Memory B cell (primary cell): ENCODE measurements around the gene RUNX3.

ENCODE experiments used
- ATAC-seq: fragments of 150-1000 bp; cut with Tn5 transposase; 2 replicates; pipeline ENCODE4 v1.10.0; 2021; ENCODE audit warnings: low read depth, mild to moderate bottlenecking, moderate library complexity
- DNase-seq, 2 donors: peaks; one replicate each; pipeline ENCODE4 v3.0.0; 2022; ENCODE audit warnings: low spot score in 2 of 2
- H3K27ac Mint-ChIP-seq: one replicate; pipeline ENCODE4 v1.8.0; 2022; ENCODE audit warnings: mild to moderate bottlenecking, moderate library complexity, mixed read lengths
- H3K27me3 Mint-ChIP-seq: one replicate; pipeline ENCODE4 v1.8.0; 2022; ENCODE audit warnings: mixed read lengths
- H3K36me3 Mint-ChIP-seq: one replicate; pipeline ENCODE4 v1.8.0; 2022; ENCODE audit warnings: mild to moderate bottlenecking, mixed read lengths
- H3K4me1 Mint-ChIP-seq: one replicate; pipeline ENCODE4 v1.8.0; 2022; ENCODE audit warnings: mixed read lengths
- H3K4me3 Mint-ChIP-seq: one replicate; pipeline ENCODE4 v1.8.0; 2022; ENCODE audit warnings: mild to moderate bottlenecking, moderate library complexity, mixed read lengths
- H3K9me3 Mint-ChIP-seq: one replicate; pipeline ENCODE4 v1.8.0; 2022; ENCODE audit warnings: mixed read lengths

RUNX3 gene

GRCh38 chr1:24865168-24865567, 64.9 kb downstream of the RUNX3 start:
- Mint-ChIP-seq H3K27ac (no peak overlapping the region), H3K27me3 (peaks cover 22% of the 10 kb centered on the region), H3K4me1 (peaks cover 18% of the 10 kb centered on the region), H3K4me3 (no peak overlapping the region), H3K9me3 (no peaks in the 10 kb centered on the region), H3K36me3 (no peaks in the 10 kb centered on the region)
- no peak for ATAC-seq
- no peak for DNase-seq

DNA sequence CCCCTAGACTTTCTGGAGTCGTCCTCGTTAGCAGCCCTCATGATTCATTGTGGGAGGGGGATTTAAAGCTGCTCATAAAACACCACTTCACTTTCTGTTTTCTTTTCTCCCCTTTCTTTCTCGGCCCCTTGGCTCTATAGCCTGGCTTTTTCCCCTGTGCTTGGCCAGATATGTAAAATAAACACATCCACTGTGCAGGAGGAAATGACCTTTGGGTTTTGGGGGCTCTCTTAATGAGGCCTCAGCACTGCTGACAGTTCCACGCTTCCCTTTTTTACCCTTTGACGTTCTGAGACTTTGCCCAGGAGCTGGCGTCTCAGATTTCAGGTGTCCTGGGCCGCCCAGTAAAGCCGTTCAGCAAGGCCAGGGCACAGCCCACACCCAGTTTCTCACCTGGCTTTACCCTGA, 65.7 kb downstream of the RUNX3 start:
- H3K27ac Mint-ChIP-seq: no peak overlapping the region
- DNase-seq (no peak), ATAC-seq (peak; percentile 38)
- H3K4me3 Mint-ChIP-seq: no peak overlapping the region
- peaks cover 22% of the 10 kb centered on the region for H3K27me3 Mint-ChIP-seq
- no peaks in the 10 kb centered on the region for H3K36me3 Mint-ChIP-seq
- H3K4me1 Mint-ChIP-seq: peaks cover 18% of the 10 kb centered on the region
- H3K9me3 Mint-ChIP-seq: no peaks in the 10 kb centered on the region

DNA sequence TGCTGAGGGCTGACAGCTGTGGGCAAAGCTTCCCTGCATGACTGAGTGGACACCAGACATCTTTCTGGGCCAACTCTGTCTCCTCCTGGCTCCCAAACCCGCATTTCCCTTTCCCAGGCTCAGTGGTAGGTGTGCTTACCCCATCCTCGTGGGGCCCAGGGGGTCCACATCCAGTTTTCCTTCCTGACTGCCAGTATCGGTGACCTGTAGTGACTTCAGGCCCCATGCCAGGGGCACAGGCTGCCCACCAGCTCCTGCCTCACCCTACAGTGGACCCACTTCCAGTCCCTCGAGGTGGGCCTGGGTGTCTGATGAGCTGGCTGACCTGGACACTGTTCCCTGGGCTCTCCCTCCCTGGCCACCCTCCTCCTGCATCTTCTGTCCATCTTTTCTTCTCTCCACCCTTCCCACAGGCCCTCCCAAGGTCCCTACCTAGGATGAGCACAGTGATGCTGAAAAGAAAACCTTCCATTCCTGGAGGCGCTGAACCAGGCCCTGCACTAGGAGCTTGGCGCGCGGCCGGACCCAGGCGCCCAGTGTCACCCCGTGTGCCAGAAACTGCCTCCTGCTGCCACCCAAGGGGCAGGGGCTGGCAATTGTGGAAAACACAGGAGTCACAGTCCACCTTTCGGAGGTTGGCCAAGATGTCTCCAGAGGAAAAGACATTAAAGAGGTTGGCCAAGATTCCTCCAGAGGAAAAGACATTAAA, 67.1 kb downstream of the RUNX3 start:
- peaks cover 18% of the 10 kb centered on the region for H3K27me3 Mint-ChIP-seq
- no peaks in the 10 kb centered on the region for H3K36me3 Mint-ChIP-seq
- no peak overlapping the region for H3K27ac Mint-ChIP-seq
- DNase-seq: no peak
- H3K9me3 Mint-ChIP-seq: no peaks in the 10 kb centered on the region
- peaks cover 16% of the 10 kb centered on the region for H3K4me1 Mint-ChIP-seq
- ATAC-seq: no peak
- H3K4me3 Mint-ChIP-seq: no peak overlapping the region

GRCh38 chr1:24861821-24862727, 68.0 kb downstream of the RUNX3 start:
- Mint-ChIP-seq H3K4me1 (peaks cover 12% of the 10 kb centered on the region), H3K9me3 (no peaks in the 10 kb centered on the region), H3K27ac (no peak overlapping the region), H3K36me3 (no peaks in the 10 kb centered on the region), H3K27me3 (peaks cover 12% of the 10 kb centered on the region), H3K4me3 (no peak overlapping the region)
- DNase-seq (peak in 1 of 2 donors; percentile 9), ATAC-seq (no peak)

DNA sequence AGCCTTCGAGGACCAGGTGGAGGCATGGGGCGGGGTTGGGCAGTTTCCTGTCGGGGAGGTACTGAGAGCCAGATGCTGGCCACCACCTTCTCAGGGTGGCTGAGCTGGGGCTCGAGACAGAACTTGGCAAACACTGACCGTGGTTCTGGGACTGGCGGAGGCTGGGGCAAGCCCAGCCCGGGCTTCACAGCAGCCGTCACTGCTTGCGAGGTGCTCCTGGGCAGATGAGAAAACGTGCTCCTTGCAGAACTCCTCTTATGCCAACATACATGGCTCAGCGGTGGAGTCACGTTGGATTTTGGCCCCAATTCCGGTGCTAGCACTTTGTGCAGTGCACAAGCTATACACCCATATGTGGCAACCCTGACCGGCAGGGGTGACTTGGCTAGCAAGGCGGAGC, 69.2 kb downstream of the RUNX3 start:
- DNase-seq: no peak
- peaks cover 7% of the 10 kb centered on the region for H3K27me3 Mint-ChIP-seq
- H3K36me3 Mint-ChIP-seq: no peaks in the 10 kb centered on the region
- H3K27ac Mint-ChIP-seq: no peak overlapping the region
- H3K4me1 Mint-ChIP-seq: peaks cover 7% of the 10 kb centered on the region
- no peaks in the 10 kb centered on the region for H3K9me3 Mint-ChIP-seq
- H3K4me3 Mint-ChIP-seq: no peak overlapping the region
- no peak for ATAC-seq

DNA sequence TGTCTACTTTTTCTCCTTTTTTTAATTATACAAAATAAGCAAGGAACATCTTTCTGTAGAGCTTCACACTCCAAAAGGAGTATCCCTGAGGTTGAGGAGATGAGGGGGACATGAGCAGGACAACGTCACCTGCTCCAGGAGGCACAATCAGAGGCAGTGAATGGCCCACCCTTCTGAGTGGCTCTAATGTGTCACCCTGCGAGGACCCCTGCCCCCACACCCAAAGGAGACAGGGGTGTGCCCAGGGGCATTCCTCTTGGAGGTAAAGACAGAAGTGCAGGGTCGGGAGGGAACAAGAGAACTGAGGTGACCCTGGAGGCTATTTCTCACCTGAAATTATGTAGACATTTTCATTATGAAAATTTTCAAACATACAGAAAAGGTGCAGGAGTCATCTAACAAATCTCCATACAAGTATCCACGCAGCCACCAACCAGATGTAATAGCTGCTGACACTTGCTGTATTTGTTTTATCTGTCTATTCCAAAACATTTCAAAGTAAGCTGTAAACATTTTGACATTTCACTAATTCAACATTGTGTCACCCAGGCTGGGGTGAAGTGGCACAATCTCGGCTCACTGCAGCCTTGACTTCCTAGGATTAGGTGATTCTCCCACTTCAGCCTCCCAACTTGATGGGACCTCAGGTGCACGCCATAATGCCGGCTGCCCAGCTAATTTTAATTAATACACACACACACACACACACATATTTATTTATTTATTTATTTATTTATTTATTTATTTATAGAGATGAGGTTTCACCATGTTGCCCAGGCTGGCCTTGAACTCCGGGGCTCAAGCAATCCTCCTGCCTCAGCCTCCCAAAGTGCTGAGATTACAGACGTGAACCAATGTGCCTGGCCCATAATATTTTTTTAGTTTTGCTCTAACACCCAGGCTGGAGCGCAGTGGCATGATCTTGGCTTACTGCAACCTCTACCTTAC, 70.7 kb downstream of the RUNX3 start:
- H3K27ac Mint-ChIP-seq: no peak overlapping the region
- DNase-seq: peak in 1 of 2 donors; percentile 0
- no peak for ATAC-seq
- no peak overlapping the region for H3K4me3 Mint-ChIP-seq
- peaks cover 4% of the 10 kb centered on the region for H3K4me1 Mint-ChIP-seq
- peaks cover 5% of the 10 kb centered on the region for H3K27me3 Mint-ChIP-seq
- H3K9me3 Mint-ChIP-seq: no peaks in the 10 kb centered on the region
- no peaks in the 10 kb centered on the region for H3K36me3 Mint-ChIP-seq

GRCh38 chr1:24858277-24858676, 71.8 kb downstream of the RUNX3 start:
- H3K27me3 Mint-ChIP-seq: peaks cover 2% of the 10 kb centered on the region
- H3K9me3 Mint-ChIP-seq: no peaks in the 10 kb centered on the region
- no peaks in the 10 kb centered on the region for H3K4me1 Mint-ChIP-seq
- DNase-seq (peak in 1 of 2 donors; percentile 2), ATAC-seq (no peak)
- no peak overlapping the region for H3K4me3 Mint-ChIP-seq
- H3K27ac Mint-ChIP-seq: no peak overlapping the region
- no peaks in the 10 kb centered on the region for H3K36me3 Mint-ChIP-seq

DNA sequence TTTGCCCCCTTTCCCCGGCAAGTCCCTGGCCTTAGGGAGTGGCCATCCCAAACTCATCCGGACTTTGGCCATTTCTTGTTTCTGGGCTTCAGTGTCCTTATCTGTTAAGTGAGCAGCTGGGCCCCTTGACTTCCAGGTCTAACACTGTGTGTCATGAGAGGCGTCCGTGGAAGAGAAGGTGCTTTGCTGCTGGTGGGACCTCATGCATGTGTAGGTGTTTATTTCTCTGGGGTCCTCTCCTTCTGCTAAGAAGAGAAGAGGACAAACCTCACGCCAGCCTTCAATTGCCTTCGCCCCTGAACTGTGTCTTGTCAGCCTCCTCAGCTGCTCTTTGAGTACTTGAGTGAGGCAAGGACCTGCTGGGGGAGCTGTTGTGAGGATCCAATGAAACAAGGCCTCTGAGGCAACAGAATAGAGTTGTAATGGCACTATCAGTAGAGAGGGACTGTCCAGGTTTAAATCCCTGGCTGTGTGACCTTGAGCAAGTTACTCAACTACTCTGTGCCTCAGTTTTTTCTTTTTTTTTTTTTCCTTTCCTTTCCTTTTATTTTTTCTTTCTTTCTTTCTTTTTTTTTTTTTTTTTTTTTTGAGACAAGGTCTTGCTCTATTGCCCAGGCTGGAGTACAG, 72.5 kb downstream of the RUNX3 start:
- Mint-ChIP-seq H3K27ac (no peak overlapping the region), H3K36me3 (no peaks in the 10 kb centered on the region), H3K4me1 (no peaks in the 10 kb centered on the region), H3K9me3 (no peaks in the 10 kb centered on the region), H3K4me3 (no peak overlapping the region), H3K27me3 (no peaks in the 10 kb centered on the region)
- DNase-seq (peak in 1 of 2 donors; percentile 9), ATAC-seq (no peak)

DNA sequence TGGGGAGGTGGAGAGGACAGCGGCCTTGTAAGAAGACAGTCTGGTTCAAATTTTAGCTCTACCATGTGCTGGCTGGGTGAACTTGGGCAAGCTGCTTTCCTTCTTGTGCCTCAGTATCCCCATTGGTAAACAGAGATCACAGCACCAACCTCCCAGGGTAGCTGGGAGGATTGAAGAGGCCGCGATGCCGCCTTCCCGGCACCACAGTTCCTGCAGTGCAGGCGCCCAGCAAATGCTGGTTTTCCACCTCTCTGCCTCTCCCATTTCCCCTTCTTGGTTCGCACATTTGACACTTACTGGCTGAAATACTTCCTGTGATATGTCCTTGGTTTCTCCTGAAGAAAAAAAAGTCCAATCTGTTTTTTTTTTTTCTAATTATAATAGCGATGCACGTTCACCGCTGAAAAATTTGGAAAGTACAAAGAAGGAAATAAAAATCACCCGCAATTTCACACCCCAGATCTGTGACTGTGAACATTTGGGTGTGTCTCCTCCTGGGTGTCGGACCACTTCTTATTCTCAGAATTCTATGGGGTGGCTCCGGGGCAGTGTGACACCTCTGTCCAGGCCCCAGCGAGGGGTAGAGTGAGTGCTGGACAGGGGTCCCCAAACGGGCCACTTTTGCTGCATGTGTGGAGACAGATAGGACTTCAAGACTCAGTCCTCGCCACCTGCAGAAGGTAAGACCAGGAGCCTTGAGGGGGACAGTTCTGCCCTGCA, 73.1 kb downstream of the RUNX3 start:
- H3K27me3 Mint-ChIP-seq: no peaks in the 10 kb centered on the region
- no peak overlapping the region for H3K4me3 Mint-ChIP-seq
- H3K36me3 Mint-ChIP-seq: no peaks in the 10 kb centered on the region
- ATAC-seq (no peak), DNase-seq (peak in 1 of 2 donors; percentile 5)
- H3K4me1 Mint-ChIP-seq: no peaks in the 10 kb centered on the region
- no peaks in the 10 kb centered on the region for H3K9me3 Mint-ChIP-seq
- H3K27ac Mint-ChIP-seq: no peak overlapping the region

- Mint-ChIP-seq H3K4me3 (no peak overlapping the region), H3K27me3 (no peaks in the 10 kb centered on the region), H3K36me3 (no peaks in the 10 kb centered on the region), H3K9me3 (no peaks in the 10 kb centered on the region), H3K4me1 (no peaks in the 10 kb centered on the region), H3K27ac (no peak overlapping the region)
- DNase-seq: no peak
- ATAC-seq: no peak
These were observed 74.6 kb downstream of the RUNX3 start for GRCh38 chr1:24855474-24855873.

- no peak overlapping the region for H3K27ac Mint-ChIP-seq
- H3K4me1 Mint-ChIP-seq: peaks cover 8% of the 10 kb centered on the region
- no peaks in the 10 kb centered on the region for H3K9me3 Mint-ChIP-seq
These were observed 76.4 kb downstream of the RUNX3 start for GRCh38 chr1:24853649-24854048.

DNA sequence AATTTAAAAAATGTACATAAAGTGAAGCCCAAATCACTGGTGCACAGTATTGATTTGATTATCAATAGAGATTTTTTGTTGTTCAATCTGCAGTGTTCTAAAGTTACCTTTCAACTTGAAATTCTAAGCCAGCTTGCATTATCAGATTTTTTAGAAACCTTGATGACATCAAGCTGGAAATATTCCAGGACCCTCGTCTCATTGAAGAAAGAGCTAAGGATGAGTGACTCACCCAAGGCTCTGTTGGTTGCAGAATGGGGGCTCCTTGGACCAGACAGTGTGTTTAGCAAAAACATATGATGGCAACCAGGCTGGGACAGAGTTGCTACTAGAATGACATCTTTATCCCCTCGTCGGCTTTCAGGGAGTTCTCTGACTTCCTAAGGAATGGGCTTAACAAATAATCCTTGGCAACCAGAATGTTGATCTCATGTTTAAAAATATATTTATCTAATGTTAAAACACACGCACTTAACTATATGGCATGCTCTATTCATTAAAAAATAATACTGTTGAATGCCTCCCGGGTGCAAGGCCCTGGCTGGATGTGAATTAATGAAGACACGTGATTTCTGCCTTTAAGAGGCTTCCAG, 79.7 kb downstream of the RUNX3 start:
- Mint-ChIP-seq H3K4me1 (peaks cover 11% of the 10 kb centered on the region), H3K36me3 (no peaks in the 10 kb centered on the region), H3K4me3 (no peak overlapping the region), H3K27me3 (no peaks in the 10 kb centered on the region), H3K9me3 (no peaks in the 10 kb centered on the region), H3K27ac (no peak overlapping the region)
- no peak for ATAC-seq
- DNase-seq: peak in 1 of 2 donors; percentile 4

More at GRCh38 chr1:24853649-24854048, 76.4 kb downstream of the RUNX3 start:
- ATAC-seq: no peak
- Mint-ChIP-seq H3K36me3 (no peaks in the 10 kb centered on the region), H3K4me3 (no peak overlapping the region), H3K27me3 (no peaks in the 10 kb centered on the region)
- no peak for DNase-seq
